M059J (cell line): ENCODE measurements around the gene JMJD7. TPM values are rescaled to one million over a fixed set of nuclear protein-coding genes. Genes with fewer than 3 reads are reported as not detected.

Source experiments
- DNase-seq: peaks from one replicate; pipeline ENCODE4 v3.0.0-alpha.2; 2012; ENCODE audit warnings: low read depth
- total RNA-seq: library from RNA; depleted of rRNA; stranded (reverse); fragments of >200 nt; shearing (Covaris generic); gene quantifications from 2 replicates; pipeline ENCODE4 v1.2.3, GENCODE V29; 2014

The JMJD7 gene
- total RNA-seq, 1 experiment from 2014 or later, result 7.9 TPM

DNA sequence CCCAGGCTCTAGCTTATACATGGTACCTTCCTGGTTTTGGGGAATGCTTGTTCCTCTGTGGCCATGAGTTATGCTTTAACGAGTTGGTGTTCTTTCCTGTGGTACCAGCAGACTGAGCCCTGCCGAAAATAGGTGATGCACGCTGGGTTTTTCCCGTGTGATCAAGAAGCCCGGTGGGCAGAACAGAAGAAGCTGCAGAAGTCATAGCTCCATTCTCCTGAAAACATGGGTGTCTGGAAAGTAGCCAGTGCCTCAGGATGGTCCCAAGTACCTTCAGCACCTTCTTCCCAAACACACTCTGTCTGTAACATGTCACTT lies 28.4 kb upstream of the JMJD7 start:
- no peak for DNase-seq

DNA sequence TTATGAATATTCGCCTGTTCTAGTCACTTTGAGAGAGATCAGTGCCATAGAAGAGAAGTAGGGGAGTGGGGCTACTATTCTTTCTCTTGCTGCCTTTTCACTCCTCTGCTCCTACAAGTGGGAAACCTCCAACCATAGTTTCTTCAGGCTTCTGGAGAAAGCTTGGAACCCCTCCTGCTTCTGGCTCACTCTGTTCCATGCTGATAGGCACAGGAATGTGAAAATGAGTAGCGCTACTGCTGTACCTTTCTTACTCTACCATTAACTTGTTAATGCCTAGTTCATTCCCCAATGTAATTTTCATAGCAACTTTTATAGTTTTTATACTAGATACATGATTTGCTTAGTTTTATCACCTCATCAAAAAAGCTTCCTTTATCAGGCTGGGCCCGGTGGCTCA lies 26.7 kb upstream of the JMJD7 start:
- DNase-seq, result no peak

- peak; percentile 66 for DNase-seq
Observed at GRCh38 chr15:41801850-41802455, 25.9 kb upstream of the JMJD7 start.

DNA sequence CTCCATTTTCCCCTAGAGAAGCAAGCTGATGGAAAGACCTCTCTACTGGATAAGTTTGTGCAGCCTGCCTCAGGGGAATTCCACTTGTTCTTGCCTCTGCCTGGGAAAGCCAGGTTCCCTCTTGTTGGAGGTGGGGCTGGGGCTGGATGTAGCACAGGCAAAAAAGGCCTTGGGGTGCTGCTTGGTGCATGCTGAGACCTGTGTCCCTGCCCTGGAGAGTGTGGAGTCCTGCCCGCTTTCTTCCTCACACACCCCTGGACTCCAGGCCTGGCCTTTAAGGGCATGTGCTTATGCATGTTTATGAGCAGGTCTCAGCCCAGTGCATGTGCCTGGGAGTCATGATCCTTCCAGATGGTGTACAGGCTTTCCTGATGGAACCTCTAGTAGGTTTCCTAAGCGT lies 23.5 kb upstream of the JMJD7 start:
- peak; percentile 78 for DNase-seq

GRCh38 chr15:41804916-41805666 lies 22.8 kb upstream of the JMJD7 start:
- peak; percentile 94 for DNase-seq

DNA sequence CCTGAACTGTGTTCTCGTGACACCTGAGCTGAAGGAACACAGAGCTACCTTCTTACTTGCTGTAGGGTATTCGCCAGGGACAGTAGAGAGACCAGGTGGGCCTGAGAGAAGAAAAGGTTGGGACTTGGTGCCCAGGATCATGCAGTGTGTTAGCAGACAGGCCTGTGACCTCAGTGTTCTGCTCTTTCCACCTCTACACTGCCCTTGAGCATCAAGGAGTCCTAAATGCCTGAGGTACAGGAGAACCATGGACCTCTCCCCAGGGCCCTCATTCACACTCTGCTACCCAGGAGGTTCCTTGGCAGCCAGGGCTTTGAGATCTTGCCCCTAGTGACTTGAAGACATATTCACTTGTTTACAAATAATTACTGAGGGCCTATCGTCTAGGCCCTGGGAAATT lies 22.2 kb upstream of the JMJD7 start:
- no peak for DNase-seq

DNA sequence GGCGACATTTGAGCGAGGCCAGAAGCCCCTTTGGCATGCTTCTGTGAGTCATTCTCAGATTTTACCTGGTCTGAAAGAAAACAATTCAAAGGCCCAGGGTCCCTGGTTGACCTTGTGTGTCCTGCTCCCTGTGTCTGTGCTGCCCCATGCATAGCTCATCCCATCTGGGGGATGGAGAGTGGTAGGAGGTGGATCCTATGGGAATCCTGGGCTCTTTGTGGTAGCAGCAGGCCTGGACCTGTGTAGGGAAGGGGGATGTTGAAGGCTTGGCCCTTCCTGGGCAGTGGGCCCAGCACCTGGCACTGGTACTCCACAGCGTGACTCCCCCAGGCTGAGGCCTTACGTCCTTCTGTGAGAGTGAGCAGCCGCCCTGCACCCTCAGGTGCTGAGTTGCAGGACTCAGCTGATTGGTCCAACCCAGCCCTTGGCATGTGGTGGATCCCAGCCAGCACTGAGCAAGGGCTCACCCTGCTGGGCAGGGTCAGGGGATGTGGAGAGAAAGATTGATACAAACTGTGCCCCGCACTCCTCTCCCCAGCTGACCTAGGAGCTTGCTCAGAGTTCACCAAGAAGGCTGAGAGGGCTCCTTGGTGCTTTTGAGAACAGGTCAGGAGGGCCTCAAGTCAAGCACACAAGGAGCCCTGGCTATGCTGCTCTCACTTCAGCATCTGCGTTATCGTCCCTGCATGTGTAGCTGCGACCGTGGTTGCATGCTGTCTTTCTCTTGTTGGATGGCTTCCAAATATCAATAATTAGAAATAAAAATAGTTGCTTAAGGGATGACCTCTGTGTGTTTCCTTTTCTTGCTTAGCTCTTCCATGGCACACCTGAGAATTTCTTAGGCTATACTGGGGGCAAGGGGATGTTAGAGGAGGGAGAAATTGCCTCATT lies 21.4 kb upstream of the JMJD7 start:
- DNase-seq, result peak; percentile 56

- peak; percentile 75 for DNase-seq
Observed at GRCh38 chr15:41809121-41809520, 18.8 kb upstream of the JMJD7 start.

- DNase-seq, result no peak
Observed at GRCh38 chr15:41809526-41810220, 18.2 kb upstream of the JMJD7 start.

GRCh38 chr15:41810651-41811431 lies 17.1 kb upstream of the JMJD7 start:
- no peak for DNase-seq

DNA sequence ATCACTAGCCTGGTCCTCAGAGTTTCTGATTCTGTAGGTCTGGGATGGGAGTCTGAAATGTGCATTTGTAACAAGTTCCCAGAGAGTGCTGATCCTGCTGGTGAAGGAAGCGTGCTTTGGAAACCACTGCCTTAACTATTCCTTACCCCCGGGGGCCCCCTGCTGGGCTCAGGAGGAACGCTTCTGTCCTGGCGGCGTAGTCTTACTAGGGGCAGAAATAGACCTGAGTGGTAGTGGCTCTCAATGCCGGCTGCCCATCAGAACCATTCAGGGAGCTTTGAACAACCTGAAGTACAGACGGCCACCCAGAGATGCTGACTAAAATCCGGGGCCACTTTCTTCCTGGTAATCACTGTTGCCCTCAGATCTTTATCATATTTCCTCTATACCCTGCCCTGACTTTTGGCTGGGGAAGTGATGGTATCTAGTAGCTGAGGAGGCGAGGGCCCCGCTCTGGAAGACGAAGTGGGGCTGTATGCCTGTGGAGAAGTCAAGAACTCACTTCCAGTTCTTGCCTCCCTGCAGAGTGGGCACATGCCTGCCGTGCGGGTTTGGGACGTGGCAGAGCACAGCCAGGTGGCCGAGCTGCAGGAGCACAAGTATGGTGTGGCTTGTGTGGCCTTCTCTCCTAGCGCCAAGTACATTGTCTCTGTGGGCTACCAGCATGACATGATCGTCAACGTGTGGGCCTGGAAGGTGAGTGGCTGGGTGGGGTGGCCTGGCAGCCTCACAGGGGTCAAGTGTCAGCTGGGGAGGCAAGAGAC lies 16.3 kb upstream of the JMJD7 start:
- peak; percentile 78 for DNase-seq

- no peak for DNase-seq
Observed at GRCh38 chr15:41812820-41813375, 15.0 kb upstream of the JMJD7 start.

DNA sequence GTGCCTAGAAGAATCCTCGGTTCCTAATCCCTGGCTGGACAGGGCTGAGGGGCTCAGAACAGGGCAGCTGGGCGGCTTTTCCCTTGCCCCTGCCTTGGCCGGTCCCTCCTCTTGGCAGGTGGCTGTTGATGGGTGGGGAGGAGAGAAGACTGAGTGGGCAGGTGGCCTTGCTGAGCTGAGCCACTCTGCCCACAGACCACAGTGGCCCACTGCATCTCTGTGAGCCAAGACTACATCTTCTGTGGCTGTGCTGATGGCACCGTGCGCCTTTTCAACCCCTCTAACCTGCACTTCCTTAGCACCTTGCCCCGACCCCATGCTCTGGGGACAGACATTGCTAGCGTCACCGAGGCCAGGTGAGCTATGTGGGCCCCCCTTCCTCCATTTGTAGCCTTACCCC lies 14.5 kb upstream of the JMJD7 start:
- DNase-seq, result no peak

DNA sequence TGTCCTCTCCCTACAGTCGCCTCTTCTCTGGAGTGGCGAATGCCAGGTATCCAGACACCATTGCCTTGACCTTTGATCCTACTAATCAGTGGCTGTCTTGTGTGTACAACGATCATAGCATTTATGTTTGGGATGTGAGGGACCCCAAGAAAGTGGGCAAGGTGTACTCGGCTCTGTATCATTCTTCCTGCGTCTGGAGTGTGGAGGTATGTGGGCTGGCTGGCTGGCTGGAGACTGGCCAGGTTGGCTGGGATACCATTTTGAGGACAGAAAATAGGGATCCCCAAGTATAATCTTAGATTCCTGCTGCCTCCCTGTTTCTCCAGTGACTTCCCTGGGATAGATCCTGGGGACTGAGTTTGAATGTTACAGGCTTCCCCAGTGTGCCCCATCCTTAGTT lies 13.4 kb upstream of the JMJD7 start:
- DNase-seq, result no peak

DNA sequence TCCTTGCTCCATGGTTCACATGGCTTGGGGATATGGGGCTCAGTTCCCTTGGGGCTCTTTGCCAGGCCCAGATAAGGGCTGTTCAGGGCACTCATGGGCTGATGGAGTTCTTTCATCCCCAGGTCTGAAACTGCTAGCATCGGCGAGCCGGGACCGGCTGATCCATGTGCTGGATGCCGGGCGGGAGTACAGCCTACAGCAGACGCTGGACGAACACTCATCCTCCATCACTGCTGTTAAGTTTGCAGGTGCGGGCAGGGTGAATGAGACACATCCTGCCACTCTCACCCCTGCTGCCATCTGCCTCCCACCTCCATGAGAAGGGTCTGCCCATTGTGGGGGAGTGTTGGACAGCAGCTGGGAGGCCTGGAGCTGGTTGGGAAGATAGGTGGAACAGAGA lies 11.1 kb upstream of the JMJD7 start:
- DNase-seq, result no peak

DNA sequence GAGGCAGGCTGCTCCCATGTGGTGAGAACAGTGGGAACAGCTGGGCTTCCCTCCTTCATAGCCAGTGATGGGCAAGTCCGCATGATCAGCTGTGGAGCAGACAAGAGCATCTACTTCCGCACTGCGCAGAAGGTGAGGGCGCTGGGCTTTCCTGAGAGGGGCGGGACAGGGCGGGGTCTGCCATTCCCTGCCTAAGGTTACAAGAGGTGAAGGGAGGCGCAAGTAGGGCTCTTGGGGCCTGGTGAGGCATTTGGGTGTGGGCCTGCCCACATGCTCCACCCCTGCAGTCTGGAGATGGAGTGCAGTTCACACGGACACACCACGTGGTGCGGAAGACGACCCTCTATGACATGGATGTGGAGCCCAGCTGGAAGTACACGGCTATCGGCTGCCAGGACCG lies 10.6 kb upstream of the JMJD7 start:
- DNase-seq, result no peak

DNA sequence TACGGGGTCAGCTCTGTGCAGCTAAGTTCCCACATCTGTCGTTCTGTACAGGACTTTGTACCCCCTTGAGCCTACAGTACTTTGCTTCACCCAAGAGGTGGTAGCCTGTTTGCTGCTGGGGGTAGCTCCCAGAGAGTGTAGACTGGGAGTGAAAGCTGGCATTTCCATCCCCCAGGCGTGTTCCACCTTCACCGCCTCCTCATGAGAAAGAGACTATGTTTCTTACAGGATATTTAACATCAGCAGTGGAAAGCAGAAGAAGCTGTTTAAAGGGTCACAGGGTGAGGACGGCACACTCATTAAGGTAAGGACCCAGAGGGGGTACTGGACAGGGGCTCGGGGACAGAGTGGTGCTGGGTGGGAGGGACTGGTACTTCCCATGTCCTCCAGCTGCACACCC lies 10.1 kb upstream of the JMJD7 start:
- DNase-seq, result no peak

GRCh38 chr15:41819455-41820050 lies 8.3 kb upstream of the JMJD7 start:
- no peak for DNase-seq

DNA sequence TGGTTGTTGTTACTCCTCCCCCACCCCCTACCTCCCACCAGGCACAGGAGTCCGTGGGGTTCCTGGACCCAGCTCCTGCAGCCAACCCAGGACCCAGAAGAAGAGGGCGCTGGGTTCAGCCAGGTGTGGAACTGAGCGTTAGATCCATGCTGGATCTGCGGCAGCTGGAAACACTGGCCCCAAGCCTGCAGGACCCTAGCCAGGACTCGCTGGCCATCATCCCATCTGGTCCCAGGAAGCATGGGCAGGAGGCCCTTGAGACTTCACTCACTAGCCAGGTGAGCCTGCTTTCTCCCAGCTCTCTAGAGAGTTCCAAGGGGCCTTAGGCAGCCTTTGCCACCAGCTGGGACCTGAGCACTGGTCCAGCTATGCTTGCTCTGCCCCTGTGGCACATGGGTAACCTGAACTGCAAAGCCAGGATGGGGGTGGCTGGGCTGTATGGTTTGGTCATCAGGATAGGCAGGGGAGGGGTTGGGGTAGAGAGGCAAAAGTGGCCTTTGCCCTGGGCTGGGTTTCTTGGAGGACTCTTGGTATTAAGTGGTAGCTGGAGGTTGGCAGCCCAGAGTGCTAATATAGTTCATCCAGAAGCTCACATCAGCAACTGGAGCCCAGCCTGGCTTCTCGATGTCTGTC lies 7.0 kb upstream of the JMJD7 start:
- DNase-seq, result no peak
